Fibroblast of mammary gland (primary cell): ENCODE measurements around the gene HSPA12B.

Source experiments
- DNase-seq: peaks from one replicate; pipeline ENCODE4 v3.0.0-alpha.2; 2010; ENCODE audit warnings: low read depth
- H3K4me3 ChIP-seq: 2 replicates; pipeline ENCODE4 v1.5.1; 2011; ENCODE audit warnings: low read depth, mild to moderate bottlenecking, low read length, moderate library complexity; ENCODE audit not compliant: control insufficient read depth
- CTCF ChIP-seq: conservative IDR thresholded peaks from 2 replicates; pipeline ENCODE4 v1.5.1; 2011; ENCODE audit warnings: low read depth, low read length, inconsistent platforms; ENCODE audit not compliant: control insufficient read depth, insufficient read depth

HSPA12B gene

GRCh38 chr20:3798908-3799248 lies 66.4 kb downstream of the HSPA12B start:
- DNase-seq: no peak
- peak overlapping the region; percentile 74 for H3K4me3 ChIP-seq
- no peak for TF ChIP-seq CTCF

- no peak for TF ChIP-seq CTCF
- H3K4me3 ChIP-seq: no peak overlapping the region
- no peak for DNase-seq
These were observed 67.9 kb downstream of the HSPA12B start for GRCh38 chr20:3800256-3800877.

GRCh38 chr20:3800878-3801260 lies 68.4 kb downstream of the HSPA12B start:
- no peak overlapping the region for H3K4me3 ChIP-seq
- TF ChIP-seq CTCF: no peak

GRCh38 chr20:3801299-3801698 lies 68.8 kb downstream of the HSPA12B start:
- no peak for TF ChIP-seq CTCF
- no peak overlapping the region for H3K4me3 ChIP-seq
- no peak for DNase-seq

More at GRCh38 chr20:3800878-3801260, 68.4 kb downstream of the HSPA12B start:
- DNase-seq: no peak

GRCh38 chr20:3801846-3802245 lies 69.4 kb downstream of the HSPA12B start:
- no peak for TF ChIP-seq CTCF
- H3K4me3 ChIP-seq: no peak overlapping the region
- no peak for DNase-seq
